Caco-2 (cell line): ENCODE measurements around the gene PGAP3. TPM values are rescaled to one million over a fixed set of nuclear protein-coding genes. Genes with fewer than 3 reads are reported as not detected.

Experiments used
- BruUV-seq: library from RNA; stranded (reverse); fragments of 400-500 nt; replicated peaks from 2 replicates; lab custom pipeline; 2021; lab: Mats Ljungman, UMichigan
- CTCF ChIA-PET: fragments of 300-600 bp; sonication (Branson Sonifier 250); formaldehyde crosslinking; loops from one replicate; lab custom pipeline; 2022; ENCODE audit warnings: antibody characterized with exemption; lab: Charles Lee
- POLR2A ChIA-PET: fragments of 300-600 bp; sonication (Branson Sonifier 250); formaldehyde crosslinking; loops from one replicate; lab custom pipeline; 2022; ENCODE audit warnings: antibody characterized with exemption; lab: Charles Lee
- DNase-seq, 2 experiments: peaks; one replicate each; pipeline versions ENCODE4 v3.0.0 to v3.0.0-alpha.2; 2020 to 2022
- H3K27me3 ChIP-seq: replicated peaks from 2 replicates; pipeline ENCODE4 v1.6.0; 2011; ENCODE audit warnings: low read length; ENCODE audit not compliant: control insufficient read depth, insufficient read depth
- H3K36me3 ChIP-seq: 2 replicates; pipeline ENCODE4 v1.5.1; 2011; ENCODE audit warnings: low read length; ENCODE audit not compliant: control insufficient read depth, insufficient read depth
- H3K4me1 ChIP-seq: fragments of 250-450 bp; sonication (Bioruptor Pico); 2 replicates; pipeline ENCODE4 v1.5.1; 2020; ENCODE audit warnings: mild to moderate bottlenecking
- H3K4me3 ChIP-seq: 2 replicates; pipeline ENCODE4 v1.5.1; 2011; ENCODE audit warnings: low read depth, mild to moderate bottlenecking, control low read depth, low read length
- H3K9me3 ChIP-seq: fragments of 250-450 bp; sonication (Bioruptor Pico); 2 replicates; pipeline ENCODE4 v1.5.1; 2020; ENCODE audit warnings: mild to moderate bottlenecking, moderate library complexity
- H3K27ac Mint-ChIP-seq: one replicate; pipeline ENCODE4 v1.8.0; 2022; ENCODE audit warnings: mixed read lengths; ENCODE audit not compliant: unreplicated experiment
- H3K27me3 Mint-ChIP-seq: one replicate; pipeline ENCODE4 v1.8.0; 2022; ENCODE audit warnings: mixed read lengths; ENCODE audit not compliant: insufficient read depth, unreplicated experiment
- H3K36me3 Mint-ChIP-seq: one replicate; pipeline ENCODE4 v1.8.0; 2022; ENCODE audit warnings: mild to moderate bottlenecking, mixed read lengths; ENCODE audit not compliant: insufficient read depth, unreplicated experiment
- H3K4me1 Mint-ChIP-seq: one replicate; pipeline ENCODE4 v1.8.0; 2022; ENCODE audit warnings: low read depth, mixed read lengths; ENCODE audit not compliant: unreplicated experiment
- H3K4me3 Mint-ChIP-seq: one replicate; pipeline ENCODE4 v1.8.0; 2022; ENCODE audit warnings: mild to moderate bottlenecking, moderate library complexity, mixed read lengths; ENCODE audit not compliant: unreplicated experiment
- H3K9me3 Mint-ChIP-seq: one replicate; pipeline ENCODE4 v1.8.0; 2022; ENCODE audit warnings: mixed read lengths; ENCODE audit not compliant: unreplicated experiment
- CTCF ChIP-seq, 2 experiments: fragments of 200-600 bp in 1 of 2; IDR thresholded peaks; 1 replicate in 1 of 2; 2 replicates in 1 of 2; pipeline versions ENCODE4 v1.5.1 to v1.8.0; 2011 to 2022; ENCODE audit warnings: antibody characterized with exemption in 1 of 2, control low read depth in 1 of 2, inconsistent platforms in 1 of 2, low read depth in 1 of 2, low read length in 1 of 2, mild to moderate bottlenecking in 1 of 2, moderate library complexity in 1 of 2; ENCODE audit not compliant: insufficient read depth in 1 of 2, severe bottlenecking in 1 of 2, unreplicated experiment in 1 of 2
- intact Hi-C: fragments of 100-400 bp; cut with micrococcal nuclease; formaldehyde crosslinking; loops from one replicate; pipeline ENCODE4 v1.10.0; 2022; ENCODE audit not compliant: unreplicated experiment
- total RNA-seq: library from RNA; stranded (reverse); gene quantifications from 2 replicates; pipeline ENCODE4 v1.2.3, GENCODE V29; 2022

Gene PGAP3
- total RNA-seq, 1 experiment from 2014 or later: 14.7 TPM

- CTCF ChIA-PET: no interaction called here
Measured at GRCh38 chr17:39677542-39678339, 10.1 kb downstream of the PGAP3 start.

GRCh38 chr17:39677072-39677471 lies 10.8 kb downstream of the PGAP3 start:
- peaks cover 11% of the 10 kb centered on the region for H3K36me3 Mint-ChIP-seq
- CTCF ChIA-PET: interaction anchor here (1.3 kb wide), 1 partner anchor 43 kb away, joined by 3 read pairs; no protein-coding TSS in a partner anchor
- no peak for DNase-seq

More at GRCh38 chr17:39677542-39678339, 10.1 kb downstream of the PGAP3 start:
- TF ChIP-seq CTCF (IDR thresholded peaks at IDR 0.05; ENCODE audit: insufficient read depth in 1 of 2, low read depth in 1 of 2, low read length in 1 of 2, severe bottlenecking in 1 of 2, unreplicated experiment in 1 of 2): no peak
- Histone ChIP-seq H3K4me3 (no peak overlapping the region), H3K36me3 (no peaks in the 10 kb centered on the region), H3K4me1 (peaks cover 31% of the 10 kb centered on the region), H3K9me3 (no peaks in the 10 kb centered on the region), H3K27me3 (no peaks in the 10 kb centered on the region)
- POLR2A ChIA-PET: interaction anchor here (0.6 kb wide), 1 partner anchor 831 kb away, joined by 5 read pairs; no protein-coding TSS in a partner anchor
- intact Hi-C loops: no loop called here
- H3K27ac Mint-ChIP-seq: no peak overlapping the region
- DNase-seq: no peak
- H3K9me3 Mint-ChIP-seq: no peaks in the 10 kb centered on the region
- H3K4me3 Mint-ChIP-seq: no peak overlapping the region
- BruUV-seq: no TSS peak
- H3K4me1 Mint-ChIP-seq: peaks cover 14% of the 10 kb centered on the region
- H3K36me3 Mint-ChIP-seq: peaks cover 11% of the 10 kb centered on the region
- H3K27me3 Mint-ChIP-seq: no peaks in the 10 kb centered on the region

More at GRCh38 chr17:39677072-39677471, 10.8 kb downstream of the PGAP3 start:
- H3K27ac Mint-ChIP-seq: no peak overlapping the region
- intact Hi-C loops: no loop called here
- no peaks in the 10 kb centered on the region for H3K36me3 ChIP-seq
- H3K27me3 ChIP-seq: no peaks in the 10 kb centered on the region
- peaks cover 14% of the 10 kb centered on the region for H3K4me1 Mint-ChIP-seq
- no peaks in the 10 kb centered on the region for H3K27me3 Mint-ChIP-seq
- H3K9me3 ChIP-seq: no peaks in the 10 kb centered on the region
- no peak overlapping the region for H3K4me3 Mint-ChIP-seq
- POLR2A ChIA-PET: no interaction called here
- no peak for TF ChIP-seq CTCF (IDR thresholded peaks at IDR 0.05; ENCODE audit: insufficient read depth in 1 of 2, low read depth in 1 of 2, low read length in 1 of 2, severe bottlenecking in 1 of 2, unreplicated experiment in 1 of 2)
- BruUV-seq: no TSS peak
- no peak overlapping the region for H3K4me3 ChIP-seq
- H3K4me1 ChIP-seq: peaks cover 31% of the 10 kb centered on the region
- no peaks in the 10 kb centered on the region for H3K9me3 Mint-ChIP-seq
